GM21825 (cell line): ENCODE measurements around the gene LECT2.

Experiments
- ATAC-seq: cut with Tn5 transposase; IDR thresholded peaks from one replicate; pipeline ENCODE4 v1.9.1; 2021; ENCODE audit warnings: mild to moderate bottlenecking, moderate library complexity; ENCODE audit not compliant: unreplicated experiment

LECT2 gene

DNA sequence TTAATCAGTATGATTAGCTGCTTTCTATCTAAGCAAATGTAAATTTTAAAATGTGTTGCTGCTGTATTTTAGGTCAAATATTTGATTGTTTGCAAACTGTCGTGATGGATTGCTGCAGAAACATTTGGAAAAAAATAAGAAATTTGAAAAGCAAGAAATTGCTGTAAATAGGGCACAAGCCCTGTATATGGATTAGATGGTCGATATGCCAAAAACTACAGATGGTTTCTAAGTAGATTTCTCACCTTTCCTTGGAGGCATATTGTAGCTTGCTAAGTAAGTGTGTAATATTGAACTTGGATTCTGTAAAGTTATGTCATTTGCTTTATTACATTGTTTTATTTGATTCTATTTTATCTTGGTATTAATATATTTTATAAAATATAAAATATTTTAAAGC is 13.1 kb downstream of the LECT2 start:
- no peak for ATAC-seq

DNA sequence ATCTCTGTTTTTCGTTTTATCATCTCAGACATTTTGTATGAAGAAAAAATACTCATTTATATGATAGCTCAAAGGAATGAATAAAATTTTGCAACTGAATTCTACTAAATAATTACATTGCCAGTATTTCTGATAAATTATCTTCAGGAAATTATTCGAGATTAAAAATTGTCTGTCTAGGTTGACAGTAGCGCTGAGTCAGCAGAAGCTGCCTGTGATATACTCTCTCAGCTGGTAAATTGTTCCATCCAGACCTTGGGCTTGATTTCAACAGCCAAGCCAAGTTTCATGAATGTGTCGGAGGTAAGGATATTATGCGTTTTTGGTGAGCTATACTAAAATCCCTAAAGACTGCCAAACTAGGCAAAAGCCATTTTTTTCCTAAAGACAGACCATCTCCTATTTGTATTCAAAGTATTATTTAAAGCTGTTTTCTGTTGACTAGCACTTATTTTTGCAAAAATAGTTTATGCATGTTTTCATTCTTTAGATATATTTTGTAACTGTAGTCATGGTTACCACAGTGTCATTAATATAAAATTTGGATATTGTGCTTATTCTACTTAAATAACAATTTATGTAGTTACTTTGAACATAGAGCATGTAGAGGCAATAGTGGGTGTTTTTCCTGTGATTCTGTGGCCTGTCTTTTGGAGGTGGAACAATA is 17.4 kb downstream of the LECT2 start:
- no peak for ATAC-seq

DNA sequence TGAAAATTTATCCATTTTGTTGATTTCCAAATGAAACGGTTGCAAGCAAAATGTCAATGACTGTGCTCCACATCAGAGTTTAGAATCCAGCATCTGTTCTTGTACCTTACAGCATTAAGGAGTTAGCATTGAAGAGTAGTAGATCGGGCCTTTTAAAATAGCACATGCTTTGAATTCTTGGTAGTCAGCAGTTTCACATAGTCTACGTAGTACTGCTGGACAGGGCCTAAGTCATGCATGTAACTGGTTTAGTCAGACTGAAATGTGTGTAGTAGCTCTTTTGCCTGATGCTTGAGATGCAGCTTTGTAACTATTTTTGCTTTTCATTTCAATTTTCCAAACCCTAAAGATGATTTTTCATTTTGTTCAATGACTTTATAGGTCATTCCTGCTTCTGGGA is 19.8 kb downstream of the LECT2 start:
- no peak for ATAC-seq

DNA sequence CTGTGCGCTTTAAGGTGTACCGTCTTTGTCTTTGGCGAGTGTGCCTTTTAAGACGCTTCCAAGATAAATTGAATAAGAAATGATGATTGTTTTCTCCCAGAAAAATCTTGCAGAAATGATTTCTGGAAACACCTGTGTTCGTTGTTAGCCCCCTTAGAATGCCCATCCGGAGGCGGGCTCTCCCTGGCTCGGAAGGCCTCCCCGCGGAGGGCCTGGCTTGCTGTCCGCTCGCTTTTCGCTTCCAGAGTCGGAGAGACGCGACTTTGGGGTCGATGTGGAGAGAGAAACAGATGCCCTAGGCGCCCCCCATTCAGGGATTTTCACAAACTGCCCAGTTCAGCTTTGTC is 23.9 kb downstream of the LECT2 start:
- no peak for ATAC-seq

DNA sequence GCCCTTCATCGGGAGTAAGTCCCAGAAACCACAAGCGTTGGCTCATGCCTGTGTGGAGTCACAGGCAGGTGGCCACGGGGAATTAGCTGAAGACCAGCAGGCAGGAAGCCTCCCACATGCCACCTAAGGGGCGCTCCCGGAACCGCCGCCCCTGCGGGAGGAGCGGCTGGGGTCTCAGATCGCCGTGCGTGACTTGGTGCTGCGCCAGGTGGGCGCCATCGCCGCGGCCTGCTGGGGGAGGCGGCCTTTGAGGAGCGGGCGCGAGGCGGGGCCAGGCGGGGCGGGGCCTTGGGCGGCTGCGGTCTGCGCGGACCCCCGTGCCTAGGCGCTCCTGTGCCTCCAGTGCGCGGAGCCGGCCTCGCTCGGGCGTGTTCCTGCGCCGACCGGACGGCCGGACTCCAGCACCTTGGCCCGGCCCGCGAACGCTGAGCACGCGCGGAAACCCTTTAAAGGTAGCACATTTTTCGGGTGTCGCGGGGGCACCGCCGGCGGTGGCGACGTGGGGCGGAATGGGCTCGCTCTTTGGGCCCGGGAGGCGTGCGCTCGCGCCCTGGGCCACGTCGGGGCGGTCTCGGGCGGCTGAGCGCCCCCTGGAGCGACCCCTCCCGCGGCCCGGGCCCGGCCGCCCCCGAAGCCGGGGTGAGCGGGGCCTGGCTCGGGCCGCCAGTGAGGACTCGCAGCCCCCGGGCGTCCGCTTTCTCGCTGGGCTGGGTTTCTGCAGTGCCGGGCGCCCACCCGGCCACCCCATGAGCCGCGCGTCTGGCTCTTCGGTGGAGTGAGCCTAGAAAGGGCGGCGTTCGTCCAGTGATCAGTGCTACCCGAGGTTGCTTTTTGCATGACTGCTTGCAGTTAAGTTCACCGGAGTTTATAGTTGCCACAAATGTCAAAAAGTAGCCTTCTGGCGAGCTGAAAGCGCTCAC is 24.5 kb downstream of the LECT2 start:
- no peak for ATAC-seq

DNA sequence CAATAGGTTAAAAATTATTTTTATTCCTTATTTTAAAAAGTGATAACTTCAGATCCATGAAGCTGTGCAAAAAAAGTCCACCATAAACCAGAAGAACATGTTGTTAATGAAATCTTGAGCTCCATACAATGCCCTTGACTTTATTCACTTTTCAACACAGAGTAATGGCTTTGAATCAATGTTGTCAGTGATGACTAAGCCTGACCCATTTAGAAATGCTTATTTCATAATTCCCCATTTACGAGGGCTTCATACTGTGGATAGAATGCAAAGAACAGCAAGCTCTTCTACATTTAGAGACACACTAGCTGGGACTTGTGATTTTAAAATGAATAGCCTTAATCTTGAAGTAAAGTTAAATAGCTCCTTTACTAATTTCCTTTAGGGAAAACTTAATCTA is 33.4 kb downstream of the LECT2 start:
- ATAC-seq = no peak

DNA sequence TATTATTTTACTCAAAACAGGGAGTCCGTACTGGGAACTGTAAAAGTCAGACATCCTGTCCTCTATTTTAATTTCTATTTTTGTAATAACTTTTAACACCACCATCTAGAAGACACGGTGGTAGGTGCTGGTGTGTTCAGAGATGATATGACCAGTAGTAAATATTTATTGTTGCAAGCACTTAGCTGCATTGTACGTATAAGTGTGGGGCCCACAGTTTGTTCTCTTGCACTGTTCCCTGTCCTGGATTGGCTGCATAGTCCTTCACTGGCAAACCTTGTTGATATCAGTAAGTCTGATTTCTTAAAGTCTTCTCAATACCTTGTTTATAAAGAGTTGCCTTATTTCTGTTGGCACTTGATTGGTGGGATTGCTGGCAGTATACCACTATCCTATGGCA is 34.6 kb downstream of the LECT2 start:
- ATAC-seq = no peak

DNA sequence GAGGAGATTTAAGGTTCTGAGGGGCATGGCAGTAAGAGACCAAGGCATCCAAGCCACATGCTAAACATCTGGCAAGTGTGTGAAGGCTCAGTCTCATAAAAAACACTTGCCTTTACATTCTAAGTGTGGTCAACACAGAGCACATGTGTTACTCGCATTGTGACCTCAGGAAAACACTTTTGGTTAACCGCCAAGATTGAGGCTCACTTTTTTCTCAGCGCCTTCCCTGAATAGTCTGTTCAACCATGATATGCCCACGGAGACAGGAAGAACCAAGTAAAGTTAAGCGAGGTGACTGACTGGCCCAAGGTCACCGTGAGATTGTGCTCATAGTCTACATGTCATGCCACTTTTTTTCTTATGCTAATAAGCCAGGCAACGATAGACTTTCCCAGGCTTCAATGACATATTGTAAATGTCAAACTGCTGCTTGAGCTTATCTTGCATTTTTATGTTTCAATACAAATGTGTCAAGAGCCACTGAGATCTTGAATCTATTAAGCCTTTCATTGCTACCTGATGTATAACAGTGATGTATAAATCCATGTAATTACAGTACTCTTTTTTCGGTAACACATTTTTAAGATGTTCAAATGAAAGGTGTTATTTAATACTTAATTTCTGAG is 38.0 kb downstream of the LECT2 start:
- ATAC-seq = no peak

DNA sequence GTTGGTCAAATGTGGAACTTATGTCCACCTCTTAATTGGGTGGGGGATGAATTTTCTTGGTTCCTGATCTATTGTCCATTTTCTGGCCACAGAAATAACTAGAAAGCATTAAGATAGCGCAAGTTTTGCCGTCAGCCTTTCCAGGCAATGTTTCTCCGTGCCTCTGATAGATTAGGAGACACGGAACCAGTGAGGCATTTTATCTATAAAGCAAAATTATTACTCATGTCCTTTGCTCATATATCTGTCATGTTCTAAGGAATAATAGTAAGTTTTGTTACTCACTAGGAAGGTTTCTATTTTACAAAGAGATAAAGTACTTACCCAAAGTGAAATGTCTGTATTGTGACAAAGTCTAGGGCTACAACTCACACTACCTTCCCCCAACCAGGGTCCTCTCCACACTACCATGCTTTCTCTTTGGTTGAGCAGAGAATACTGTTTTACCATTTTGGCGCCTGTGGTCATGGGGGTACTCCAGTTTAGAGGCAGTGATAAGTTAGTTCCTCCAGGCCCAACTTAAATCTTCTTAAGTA is 39.2 kb downstream of the LECT2 start:
- no peak for ATAC-seq

DNA sequence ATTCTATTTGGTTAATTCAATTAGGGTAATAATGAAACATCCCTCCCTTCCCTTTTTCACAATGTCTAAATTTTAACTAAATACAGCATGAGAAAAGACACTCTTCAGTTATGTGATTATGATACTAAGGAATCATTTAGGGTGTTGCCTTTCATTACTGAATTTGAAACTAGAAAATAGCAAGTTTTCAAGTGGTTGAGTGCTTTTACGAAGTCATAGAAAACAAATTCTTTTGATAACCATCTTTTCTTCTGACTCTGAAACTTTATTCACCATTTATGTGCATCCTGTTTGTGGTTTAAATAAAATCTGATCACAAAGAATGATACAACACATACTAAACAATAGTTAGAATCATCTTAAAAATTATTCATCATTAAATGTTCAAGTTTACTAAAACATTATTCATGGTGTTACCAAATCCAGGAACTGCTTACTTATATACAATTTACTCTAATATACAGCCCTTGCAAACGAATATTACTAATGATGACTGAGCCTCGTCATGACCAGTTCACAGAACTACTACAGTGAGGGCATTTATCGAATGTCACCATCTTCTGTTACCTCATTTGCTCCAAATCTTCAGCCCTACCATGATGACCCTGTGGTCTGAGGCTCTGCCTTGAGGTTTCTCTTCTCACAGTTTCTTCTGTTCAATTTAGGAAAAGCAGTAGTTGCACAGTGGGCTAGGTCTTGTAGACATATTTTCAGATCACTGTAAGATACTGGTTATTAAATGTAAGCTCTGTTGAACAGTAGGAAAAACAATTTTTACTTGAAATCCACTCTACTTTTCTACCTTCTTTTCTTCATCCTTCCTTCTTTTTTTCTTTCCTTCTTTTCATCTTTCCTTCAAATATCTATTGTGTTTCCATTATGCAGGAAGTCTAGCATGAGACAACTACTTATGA is 40.8 kb downstream of the LECT2 start:
- no peak for ATAC-seq

DNA sequence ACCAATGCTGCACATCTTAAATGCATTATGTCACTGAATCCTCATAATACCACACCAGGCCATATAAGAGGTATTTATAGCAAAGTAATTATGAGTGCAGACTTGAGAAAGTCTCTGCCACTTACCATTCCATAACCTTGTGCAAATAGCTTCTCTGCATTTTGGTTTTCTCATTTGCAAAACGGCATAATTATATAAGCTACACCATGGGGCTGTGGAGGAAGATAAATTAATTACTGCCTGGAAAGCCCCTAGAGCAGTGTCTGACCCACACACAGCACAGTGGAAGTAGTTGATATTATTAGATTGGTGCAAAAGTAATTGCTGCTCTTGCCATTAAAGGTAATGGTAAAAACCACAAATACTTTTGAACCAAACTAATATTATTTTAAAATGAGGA is 49.6 kb downstream of the LECT2 start:
- no peak for ATAC-seq

DNA sequence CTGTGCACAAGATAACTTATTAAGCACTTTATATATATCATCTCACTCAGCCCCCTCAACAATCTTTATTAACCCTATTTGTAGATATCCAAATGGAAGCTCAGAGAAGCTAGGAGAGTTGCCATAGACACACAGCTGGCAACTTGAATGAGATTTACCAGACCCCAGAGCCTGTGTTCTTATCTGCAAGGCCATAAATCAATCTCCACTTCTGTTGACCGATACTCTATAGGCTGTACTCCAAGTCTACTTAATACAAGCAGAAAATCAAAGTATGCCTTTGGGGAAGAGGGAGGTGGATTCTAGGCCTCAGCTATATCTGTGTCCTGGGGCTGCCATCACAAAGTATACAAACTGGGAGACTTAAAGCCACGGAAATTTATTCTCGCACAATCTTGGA is 53.1 kb downstream of the LECT2 start:
- no peak for ATAC-seq

DNA sequence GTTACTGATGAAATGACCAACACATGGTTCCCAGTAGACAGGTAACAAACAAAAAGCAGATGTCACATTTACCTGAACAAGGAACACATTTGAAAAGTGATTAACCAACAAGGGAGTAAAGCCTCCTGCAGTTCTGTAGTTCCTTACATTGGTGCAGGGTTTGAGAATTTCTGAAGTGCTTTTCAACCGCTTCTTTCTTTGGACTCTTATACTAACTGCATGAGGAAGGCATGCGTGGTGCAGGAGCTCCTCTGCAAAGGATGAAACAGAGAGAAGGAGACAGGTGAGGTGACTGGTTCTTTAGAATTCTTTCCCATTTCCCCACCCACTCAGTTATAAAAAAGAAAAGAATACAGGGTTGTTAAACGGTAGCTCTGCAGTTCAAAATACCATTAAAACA is 54.5 kb downstream of the LECT2 start:
- no peak for ATAC-seq

DNA sequence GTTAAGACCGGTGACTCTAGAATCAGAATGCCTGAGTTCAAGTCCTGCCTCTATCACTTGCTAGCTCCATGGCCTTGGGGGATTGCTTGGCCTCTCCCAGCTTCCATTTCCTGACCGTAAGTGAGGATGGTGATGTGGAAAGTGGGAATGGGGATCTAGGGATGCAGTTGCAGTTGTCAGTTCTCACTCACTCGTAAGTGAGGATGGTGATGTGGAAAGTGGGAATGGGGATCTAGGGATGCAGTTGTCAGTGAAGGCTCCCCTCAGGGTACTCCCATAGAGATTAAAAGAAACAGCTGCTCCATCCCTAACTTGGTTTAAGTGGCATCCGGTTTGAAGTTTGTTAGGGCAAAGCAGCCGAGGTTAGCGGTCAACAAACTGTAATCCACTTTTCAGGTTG is 56.1 kb downstream of the LECT2 start:
- no peak for ATAC-seq
